Subcutaneous preadipocyte (primary cell): ENCODE data around the gene OR5A2. TPM values are rescaled to one million over a fixed set of nuclear protein-coding genes. Genes with fewer than 3 reads are reported as not detected.

ENCODE experiments used
- total RNA-seq: library from RNA; depleted of rRNA; stranded (reverse); fragments of >200 nt; gene quantifications from 2 replicates; pipeline ENCODE4 v1.2.3, GENCODE V29; 2012

OR5A2 gene, protein sequence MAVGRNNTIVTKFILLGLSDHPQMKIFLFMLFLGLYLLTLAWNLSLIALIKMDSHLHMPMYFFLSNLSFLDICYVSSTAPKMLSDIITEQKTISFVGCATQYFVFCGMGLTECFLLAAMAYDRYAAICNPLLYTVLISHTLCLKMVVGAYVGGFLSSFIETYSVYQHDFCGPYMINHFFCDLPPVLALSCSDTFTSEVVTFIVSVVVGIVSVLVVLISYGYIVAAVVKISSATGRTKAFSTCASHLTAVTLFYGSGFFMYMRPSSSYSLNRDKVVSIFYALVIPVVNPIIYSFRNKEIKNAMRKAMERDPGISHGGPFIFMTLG
- not detected in 2 replicates for total RNA-seq

DNA sequence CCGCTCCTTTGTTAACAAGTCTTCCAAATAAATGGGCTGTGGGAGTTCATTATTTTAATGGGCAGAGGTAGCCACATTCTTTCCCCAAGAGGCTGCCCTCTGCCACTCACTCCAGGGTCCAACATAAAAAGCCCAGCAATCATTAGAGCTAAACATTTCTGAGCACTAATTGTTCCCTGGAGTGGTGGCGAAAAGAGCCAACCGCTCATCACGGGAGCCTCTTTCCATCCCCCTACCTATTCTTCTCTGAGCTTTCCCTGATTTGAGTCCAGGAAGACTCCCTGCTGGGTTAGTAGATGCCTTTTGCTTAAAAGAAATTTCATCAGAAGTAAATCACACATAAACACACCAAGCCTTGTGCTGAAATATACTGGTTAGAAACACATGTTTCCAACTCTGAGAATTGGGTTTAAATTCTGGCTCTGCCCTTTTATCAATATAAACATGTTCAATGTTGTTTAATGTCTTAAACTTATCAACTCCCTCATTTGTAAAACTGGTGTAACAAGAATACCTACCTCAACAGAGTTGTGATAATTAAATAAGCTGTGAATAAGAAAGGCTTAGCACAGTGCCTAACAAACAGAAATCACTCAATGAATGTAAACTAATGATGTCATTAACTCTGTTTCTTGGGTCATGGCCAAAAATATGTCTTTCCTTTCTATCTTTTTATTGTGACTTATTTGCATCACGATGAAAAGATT is at the start of gene OR5A2:
Gene OR5A2 (minus strand): TSS at position 53 of the 707 bp plus-strand sequence. CDS start 3,460 bp downstream, outside the sequence.

GRCh38 chr11:59473015-59473414 is 46.8 kb upstream of the OR5A2 start, which contains the start of gene OR4D10:
Gene OR4D10 (plus strand): TSS chr11:59473315. CDS start chr11:59477430, 4,115 bp downstream.

GRCh38 chr11:59456661-59457060 is 30.4 kb upstream of the OR5A2 start, which contains the start of gene OR4D6:
Gene OR4D6 (plus strand): TSS chr11:59456961. CDS start chr11:59456961, 0 bp downstream.

DNA sequence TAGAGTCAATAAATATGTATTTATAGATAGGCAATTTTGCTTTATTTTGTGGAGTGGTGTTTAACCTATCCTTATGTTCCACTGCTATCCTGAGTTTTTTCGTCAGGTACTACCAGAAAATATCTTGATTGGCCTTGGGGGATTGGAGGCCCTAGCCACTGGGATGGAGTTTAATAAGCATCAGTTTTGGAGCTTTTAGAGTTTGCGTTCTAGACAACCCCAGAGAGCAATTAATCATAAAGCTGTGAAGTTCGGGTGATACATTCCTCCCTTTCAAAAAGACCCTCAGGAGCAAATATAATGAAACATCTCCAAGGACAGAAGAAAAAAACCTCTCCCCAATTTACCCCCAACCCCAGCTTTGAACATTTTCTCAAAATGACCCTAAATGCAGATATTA is 10.0 kb upstream of the OR5A2 start, which contains the start of gene OR5A1:
Gene OR5A1 (plus strand): TSS at position 301 of the 400 bp plus-strand sequence. CDS start 6,700 bp downstream, outside the sequence.

Other genes starting within 250 kb of the OR5A2 start
- under 0.01 TPM in 1 of 2 replicates, not detected in the other for gene MPEG1, start 213.5 kb downstream of the OR5A2 start, total RNA-seq
- not detected in 2 replicates for gene OR5AN1, start 67.5 kb downstream of the OR5A2 start, total RNA-seq
- not detected in 2 replicates for gene OR5A1, start 10.1 kb upstream of the OR5A2 start, total RNA-seq
- gene OR4D6, start 30.5 kb upstream of the OR5A2 start, total RNA-seq: not detected in 2 replicates
- gene OR4D10, start 46.9 kb upstream of the OR5A2 start, total RNA-seq: not detected in 2 replicates
- not detected in 2 replicates for gene OR4D11, start 77.2 kb upstream of the OR5A2 start, total RNA-seq
- gene OR4D9, start 85.1 kb upstream of the OR5A2 start, total RNA-seq: not detected in 2 replicates
- gene OSBP, start 189.4 kb upstream of the OR5A2 start, total RNA-seq: 31.6 and 34.6 TPM in 2 replicates
- 9.2 and 11.9 TPM in 2 replicates for gene PATL1, start 242.6 kb upstream of the OR5A2 start, total RNA-seq